ENCODE measurements around the gene EXOC2.
"Not testable (repeated sequence)": the region's sequence is repeated elsewhere in the genome, so short reads cannot be mapped to it uniquely, and the experiment has no call there.

EXOC2 gene

DNA sequence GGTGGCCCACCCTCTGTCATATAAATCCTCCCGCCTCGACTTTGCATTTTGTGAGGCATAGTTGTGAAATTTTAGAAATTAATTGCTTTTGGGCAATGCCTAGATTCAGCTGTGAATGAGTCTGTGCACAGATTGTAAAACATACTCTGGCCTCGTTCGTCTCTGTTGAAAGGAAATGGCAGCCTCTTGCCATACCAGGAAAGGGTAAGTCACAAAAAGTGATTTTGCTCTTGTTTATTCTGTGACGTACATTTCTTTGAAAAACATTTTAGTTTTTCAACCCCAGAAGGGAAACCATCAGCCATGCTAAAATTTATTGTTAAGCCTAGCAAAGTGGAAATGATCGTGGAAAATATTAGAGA is 15.3 kb upstream of the EXOC2 start:
- DNase-seq, result no peak

DNA sequence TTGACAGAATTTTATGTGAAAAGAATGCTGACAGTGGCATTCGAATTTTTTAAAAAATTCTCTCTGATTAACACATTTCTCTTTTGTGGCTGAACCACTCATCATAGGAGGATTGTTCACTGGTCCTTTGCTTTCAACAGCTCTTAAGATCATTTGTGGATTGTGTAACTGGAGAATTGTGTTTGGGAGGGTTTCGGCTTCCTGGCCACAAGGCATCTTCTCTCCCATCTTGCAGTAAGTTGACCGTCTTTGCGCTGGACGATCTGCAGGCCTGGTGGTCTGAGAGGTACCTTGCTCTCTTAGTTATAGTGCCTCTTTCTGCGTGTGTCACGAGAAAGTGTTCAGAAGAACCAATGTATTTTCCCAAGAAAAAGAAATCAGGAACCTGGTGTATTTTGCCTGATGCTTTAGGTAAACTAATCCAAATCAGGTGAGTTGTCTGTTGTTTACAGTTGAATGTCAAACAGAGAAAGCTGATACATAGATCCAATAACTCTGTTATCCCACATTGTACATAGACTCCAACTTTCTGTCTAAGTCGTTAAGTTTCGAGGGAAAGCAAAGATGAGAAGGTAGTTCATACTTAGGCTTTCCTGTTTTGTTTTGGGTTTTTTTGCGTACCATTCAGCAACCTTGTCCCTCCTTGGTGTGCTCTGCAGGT is 14.8 kb upstream of the EXOC2 start:
- DNase-seq, result no peak

DNA sequence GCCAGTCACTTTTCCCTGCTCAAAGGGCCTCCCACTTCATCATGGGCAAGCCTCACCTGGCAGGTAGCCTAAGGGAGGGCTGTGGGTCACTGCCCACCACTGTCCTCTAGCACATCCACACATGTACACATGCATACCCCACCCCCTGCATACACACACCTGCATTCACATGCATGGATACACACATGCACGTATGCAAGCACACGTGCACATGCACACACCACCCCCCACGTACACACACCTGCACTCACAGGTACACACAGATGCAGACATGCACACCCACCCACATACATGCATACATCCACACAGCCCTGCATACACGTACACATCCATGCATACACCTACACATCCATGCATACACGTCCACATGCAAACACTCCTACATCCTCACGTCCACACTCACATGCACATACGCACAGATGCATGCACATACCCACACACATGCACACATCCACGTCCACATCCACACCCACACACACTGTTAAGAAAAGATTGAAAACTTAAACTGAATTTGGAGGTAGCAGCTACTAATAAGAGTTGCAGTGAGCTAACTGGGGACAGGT is 14.0 kb upstream of the EXOC2 start:
- no peak for DNase-seq

DNA sequence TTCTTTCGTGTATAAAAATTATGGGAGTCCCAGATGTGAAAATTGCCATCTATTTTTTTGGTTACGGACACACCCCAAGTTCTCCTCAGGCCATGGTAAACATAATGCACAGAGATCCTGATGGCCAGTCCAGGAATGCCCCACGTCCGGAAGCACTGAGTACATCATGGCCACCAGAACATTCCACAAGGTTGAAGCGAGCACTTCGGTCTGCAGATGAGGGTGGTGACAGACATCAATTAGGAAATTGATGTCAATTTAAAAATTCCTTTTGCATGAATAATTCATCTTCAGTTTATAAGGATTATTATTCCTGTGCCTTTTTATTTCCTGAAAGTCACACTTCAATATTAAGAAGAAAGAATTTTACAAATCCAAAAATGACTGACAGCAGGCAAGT is 13.2 kb upstream of the EXOC2 start:
- DNase-seq, result no peak

DNA sequence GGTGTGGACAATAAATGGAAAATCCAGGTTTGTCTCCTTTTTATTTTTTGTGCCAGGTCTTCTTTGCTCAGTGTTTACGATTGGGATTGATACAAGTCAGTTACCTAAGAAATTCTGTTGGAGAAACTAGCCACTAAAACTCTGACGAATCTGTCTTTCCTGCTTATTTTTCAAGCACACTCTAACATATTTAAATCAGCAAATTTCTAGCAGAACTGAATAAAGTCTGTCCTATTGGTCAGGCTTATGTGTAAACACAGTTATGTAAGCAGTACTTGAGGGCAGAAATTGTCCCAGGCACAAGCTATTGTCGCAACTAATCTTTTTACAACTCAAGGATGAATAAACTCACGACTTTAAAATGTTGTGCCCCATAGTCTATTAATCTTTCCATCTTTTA is 12.1 kb upstream of the EXOC2 start:
- no peak for DNase-seq

DNA sequence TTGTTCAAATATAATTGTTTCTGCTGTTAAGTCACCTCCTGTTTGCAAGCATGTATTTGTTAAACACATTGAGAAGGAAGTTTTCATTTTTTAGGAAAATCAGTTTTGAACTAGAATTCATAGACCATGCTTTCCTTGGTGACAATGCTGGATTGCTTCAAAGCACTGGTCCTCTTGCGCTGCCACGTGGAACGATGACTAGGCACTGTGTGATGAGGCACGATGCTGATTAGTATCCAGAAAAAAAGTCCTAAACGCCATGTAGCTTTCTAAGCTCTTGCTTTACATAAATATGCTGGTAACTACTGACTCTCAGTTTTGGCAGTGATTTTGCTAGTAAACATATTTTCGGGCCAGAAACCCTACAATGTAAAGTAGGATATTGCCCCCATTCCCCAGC is 11.1 kb upstream of the EXOC2 start:
- DNase-seq, result no peak

DNA sequence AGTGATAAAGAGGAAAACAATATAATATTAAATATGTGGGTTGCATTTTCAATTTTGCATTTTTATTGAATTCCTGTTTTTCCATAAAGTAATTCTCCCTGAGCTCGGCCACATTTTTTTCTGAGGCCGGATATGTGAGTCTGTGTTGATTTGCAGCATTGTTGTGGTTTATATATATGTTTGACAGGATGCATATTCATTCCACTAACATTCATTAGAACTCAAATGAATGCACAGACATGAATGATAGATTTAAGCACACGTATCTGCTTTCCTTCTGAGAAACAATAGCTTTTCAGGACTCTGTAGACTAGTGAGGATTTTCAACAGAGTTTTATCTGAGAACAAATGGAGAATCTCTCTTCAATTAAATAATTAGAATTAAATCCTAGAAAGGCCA is 10.6 kb upstream of the EXOC2 start:
- DNase-seq, result no peak

DNA sequence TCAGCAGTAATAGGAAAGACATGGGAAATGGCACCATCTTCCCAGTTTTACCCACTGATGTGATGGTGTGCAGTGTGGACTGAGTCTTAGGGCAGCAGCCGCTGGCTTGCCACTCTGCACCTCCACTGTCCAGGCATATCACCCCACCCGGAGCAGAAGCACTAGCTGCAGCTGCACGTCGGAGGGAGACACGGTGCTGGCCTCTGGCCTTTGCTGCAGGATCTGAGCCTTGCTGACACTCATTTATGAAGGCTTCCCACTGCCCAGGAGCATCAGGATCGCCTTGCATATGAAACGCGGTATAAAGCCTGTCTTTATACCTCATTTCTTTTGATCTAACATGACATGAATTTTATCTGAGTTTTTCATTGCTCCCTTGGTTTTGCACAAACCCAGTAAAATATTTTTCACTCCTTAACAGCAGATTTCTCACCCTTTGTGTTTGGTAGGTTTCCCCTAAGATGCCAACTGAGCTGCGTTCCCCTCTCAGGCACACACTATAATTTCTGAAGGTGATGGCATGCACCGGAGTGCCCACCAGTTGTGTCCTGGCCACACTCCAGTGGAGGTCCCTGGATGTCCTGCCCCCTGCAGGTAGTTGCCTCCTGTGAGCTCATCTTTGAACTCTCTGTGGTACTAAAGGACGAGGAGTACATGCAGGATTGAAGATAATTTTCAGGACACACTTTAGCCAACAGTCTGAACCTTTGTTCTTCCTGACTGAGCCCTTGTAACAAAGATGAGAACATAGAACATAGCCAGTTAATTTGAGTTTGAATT is 9.0 kb upstream of the EXOC2 start:
- no peak for DNase-seq

DNA sequence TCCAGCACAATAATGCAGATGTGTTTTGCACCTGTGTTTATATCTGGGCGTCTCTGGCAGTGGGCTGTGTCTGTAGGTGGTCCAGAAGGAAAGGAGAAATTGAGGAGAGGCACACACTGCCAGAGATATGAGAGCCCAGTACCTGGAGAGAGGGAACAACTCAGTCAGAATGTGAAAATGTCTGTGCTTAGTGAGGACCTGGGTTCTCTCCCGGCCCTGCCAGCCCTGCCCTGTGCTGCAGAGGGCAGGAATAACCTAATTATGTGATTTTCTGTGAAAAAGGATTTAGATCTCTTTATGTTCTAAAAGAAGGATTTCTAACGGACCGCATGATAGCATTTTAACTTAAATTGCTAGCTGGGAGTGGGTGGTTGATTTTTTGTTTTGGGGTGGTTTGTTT is 8.3 kb upstream of the EXOC2 start:
- DNase-seq, result no peak

DNA sequence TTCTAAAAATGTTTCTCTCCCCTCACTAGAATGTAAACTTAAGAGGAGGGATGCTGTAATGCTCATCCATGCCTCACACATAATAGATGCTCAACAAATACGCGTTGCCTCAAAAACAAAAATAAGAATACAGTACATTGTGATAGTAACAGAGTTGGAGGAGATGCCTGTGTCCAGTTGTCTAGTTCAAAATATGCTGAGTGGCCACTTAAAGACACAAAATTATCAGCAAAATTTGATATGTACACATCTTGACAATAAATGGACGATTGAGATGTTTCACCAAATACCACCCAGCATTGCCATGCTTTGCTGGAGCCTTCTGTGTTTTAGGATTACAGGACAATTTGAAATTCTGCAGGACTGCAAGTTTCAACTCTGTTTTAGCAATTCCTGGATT is 7.6 kb upstream of the EXOC2 start:
- no peak for DNase-seq

DNA sequence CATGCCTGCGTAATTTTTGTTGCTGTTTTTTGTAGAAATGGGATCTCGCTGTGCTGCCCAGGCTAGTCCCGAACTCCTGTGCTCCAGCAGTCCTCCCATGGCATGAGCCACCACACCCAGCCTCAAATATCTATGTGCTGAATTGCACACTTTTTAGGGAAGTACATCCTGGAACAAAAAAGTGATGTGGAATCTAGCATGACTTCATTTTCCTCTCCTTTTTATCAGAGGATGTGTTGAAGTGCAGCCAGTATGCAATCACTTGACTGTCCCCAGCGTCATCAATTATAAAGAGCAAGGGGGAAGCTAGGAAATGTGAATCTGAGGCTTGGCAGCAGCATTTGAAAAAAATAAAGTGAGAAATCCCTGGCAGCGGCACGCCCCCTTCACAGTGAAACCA is 6.4 kb upstream of the EXOC2 start:
- DNase-seq, result no peak

DNA sequence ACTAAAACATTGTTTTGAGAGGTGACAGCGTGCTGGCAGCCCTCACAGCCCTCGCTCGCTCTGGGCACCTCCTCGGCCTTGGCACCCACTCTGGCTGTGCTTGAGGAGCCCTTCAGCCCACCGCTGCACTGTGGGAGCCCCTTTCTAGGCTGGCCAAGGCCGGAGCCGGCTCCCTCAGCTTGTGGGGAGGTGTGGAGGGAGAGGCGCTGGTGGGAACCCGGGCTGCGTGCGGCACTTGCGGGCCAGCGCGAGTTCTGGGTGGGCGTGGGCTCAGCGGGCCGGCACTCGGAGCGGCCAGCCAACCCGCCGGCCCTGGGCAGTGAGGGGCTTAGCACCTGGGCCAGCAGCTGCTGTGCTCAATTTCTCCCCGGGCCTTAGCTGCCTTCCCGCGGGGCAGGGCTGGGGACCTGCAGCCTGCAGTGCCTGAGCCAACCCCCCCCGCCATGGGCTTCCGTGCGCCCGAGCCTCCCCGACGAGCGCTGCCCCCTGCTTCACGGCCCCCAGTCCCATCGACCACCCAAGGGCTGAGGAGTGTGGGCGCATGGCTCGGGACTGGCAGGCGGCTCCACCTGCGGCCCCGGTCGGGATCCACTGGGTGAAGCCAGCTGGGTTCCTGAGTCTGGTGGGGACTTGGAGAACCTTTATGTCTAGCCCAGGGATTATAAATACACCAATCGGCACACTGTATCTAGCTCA is 1.6 kb upstream of the EXOC2 start:
- not testable (repeated sequence) for DNase-seq

DNA sequence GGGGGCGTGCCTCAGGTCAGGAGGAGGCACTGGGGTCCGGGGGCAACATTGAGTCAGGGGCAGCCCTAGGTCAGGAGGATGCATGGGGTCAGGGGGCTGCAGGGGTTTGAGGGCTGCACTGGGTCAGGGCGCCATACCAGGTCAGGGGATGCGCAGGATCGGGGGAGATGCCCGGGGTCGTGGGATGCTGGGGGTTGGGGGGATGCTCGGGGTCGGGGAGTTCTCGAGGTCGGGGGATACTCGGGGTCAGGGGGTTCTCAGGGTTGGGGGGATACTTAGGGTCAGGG is 727 bp upstream of the EXOC2 start:
- no peak for DNase-seq

DNA sequence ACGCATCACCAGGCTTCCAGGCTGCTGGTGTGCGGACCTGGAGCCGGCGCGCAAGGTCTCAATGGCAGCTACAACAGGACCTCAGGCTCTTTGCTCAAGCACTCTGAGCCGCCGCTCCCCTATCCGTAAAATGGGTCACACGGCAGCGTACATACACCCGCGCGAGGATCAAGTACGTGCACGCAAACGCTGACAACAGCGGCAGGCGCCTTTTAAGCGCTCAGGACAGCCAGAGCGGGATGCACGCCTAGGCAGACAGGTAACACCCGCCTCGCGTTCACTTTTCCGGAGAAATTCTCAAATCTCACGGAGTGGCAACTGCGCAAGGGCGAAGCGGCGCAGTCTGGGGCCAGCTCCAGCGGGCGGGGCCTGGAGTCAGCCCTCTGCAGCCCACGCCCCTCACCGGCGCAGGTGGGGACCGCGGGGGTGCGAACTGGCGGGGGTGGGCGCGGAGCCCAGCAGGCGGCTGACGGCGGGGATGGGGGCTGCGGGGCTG is 535 bp downstream of the EXOC2 start:
- DNase-seq, result peak; percentile 25

DNA sequence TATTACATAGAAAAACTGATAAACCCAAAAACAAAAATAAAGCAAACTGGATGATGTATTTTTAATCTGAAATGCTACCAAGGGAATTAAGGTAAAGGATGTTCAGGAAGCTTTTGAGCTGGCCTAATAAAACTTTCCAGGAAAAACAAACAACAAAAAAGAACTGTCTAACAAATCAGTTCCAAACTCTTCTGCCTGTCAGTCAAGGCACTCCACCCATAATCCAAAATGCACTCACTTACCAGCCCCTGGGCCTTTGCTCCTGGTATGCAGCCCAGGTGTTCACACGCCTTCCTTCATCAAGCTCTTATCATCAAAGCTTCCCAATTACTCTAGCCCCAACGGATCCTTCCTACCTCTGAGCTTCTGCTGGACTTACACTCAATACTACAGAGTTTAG is 3.7 kb downstream of the EXOC2 start:
- DNase-seq, result no peak

DNA sequence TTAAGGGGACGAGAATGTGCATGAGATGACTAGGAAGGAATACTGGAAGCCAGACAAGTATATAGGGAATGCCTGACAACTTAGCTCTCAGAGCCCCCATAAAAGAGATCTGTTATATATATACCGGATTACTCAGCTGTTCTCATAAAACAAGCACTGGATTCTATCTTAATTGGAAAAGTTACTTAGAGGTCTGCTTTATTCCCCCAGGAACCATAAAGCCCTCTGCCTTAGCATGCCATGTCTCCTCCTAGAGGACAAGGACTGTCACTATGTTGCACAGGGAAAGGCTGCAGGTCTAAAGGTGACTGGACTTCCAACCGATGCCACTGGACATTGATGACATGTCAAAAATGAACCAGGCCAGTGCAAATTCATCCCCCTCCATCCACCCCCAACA is 6.4 kb downstream of the EXOC2 start:
- no peak for DNase-seq

DNA sequence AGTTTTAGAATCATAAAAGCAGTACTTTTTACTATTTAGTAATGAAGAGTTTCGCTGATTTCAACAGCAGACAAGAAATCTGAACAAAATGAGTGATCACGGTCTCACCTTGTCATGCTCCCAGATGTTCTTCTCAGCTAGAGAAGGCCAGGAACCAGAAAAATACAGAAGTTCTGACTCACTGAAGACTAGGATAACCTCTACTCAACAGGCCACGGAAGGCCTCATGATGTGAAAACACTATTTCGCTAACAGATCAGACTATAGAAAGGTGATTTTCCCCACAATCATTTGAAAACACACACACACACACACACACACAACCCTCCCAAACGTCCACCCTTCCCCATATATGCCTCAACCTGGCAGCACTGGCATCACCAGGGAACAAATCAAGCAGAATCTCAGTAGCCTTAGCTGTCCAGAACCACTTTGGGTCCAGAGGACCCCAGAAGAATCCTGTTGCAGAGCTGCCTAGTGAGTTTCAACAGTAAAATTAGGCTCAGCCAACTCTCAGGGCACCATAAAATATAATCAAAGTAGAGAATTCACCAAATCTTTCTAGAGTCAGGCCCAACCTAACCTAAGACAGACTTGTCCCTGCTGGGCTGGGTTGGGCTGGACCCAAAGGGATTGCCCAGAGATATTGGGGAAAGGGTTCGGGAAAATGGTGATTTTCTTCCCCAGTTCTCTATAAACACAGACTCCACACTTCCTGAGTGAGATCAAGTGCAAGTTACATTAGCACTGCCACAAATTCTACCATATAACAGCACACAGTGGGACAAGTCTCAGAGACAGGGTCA is 7.9 kb downstream of the EXOC2 start:
- DNase-seq, result no peak

DNA sequence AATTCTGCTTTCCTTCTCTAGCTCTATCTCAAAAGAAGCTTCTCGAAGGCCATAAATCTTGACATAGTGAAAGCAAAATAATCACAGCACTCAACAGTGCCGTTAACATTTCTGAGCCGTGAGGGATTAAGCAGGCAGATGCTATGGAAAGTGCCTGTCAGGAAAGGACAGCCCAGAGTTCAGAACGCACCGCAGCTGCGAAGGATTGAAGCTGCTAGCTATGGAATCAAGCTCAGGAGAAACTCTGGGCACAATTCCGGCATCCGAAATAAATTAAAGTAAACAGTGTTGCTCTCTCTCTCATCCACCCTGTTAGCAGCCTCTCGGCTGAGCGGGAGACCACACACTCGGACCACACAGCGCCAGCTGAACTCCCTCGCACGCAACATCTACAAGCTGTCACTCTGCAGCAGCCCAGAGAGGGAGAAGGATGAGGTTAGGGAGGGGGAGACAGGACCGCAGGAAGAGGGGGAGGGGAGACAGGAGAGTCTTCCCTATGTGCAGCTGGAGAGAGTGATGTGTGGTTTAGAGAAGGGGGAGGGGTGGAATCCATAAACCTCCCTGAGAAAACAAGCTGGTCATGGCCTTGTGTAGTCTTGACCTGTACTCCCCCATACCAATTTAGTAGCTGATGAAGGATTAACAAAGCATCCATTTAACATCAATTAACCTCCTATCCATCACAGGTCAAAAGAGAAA is 9.0 kb downstream of the EXOC2 start:
- DNase-seq, result peak; percentile 59

DNA sequence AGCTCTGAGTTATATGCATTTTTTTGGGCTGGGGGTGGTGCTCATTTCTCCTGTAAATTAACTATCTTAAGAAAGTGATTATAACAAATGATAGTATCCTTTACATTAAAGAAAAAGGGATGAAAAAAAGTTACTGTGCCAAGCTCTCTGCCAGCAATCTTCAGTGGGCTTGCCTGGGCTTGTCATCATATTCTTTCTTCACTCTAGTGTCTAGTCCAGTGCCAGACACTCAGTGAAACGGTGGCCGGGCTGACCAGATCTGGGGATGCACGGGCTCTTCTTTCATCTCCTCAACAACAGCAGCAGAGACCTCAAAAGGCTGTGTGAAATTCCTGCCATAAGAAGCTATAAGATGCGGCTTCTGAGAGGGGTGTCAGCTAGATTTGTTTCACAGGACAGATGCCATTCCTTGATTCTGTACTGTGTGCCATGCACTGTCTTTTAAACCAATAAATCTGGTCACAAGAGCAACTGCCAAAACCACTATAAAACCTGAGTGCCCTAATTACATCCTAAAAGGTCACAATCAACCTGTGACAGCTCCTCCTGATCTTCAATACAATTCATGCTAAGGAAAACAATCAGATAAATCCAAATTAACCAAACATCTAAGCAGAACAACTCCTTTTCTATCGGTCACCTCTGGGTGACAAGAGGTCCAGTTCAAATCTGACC is 12.1 kb downstream of the EXOC2 start:
- no peak for DNase-seq

DNA sequence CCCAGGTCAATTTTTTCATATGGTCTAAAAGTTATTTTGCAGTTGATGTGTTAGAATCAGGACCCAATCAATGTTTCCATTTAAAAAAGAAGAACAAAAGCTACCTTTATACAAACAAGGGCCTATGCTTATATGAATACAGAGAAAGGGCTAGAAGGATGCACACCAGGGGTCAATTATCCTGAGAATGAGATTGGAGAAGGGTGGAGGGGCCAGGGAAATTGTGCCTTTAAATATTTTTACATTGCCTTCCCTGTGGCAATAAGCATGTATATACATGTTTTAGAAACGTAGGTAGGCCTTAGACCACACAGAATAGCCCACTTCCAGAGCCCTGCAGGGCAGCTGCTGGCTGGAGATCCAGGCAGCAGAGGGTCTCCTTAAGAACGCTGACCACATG is 12.7 kb downstream of the EXOC2 start:
- DNase-seq, result no peak

DNA sequence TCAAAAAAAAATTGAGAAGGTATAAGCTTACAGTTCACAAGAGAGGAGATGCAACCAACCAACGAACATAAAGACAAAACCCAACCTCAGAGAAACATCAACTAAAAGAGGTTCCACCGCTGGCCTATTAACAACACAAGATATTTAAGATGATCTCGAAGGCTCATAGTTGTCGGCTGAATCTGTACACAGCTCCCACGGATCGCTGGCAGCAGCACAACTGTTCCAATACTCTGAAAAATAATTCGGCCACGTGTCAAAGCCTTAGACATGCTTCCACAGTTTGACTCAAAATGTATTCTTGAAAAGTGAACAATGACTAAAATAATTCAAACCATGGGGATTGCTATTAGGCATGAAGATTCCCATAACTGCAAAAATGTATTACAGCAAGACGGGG is 13.7 kb downstream of the EXOC2 start:
- no peak for DNase-seq

DNA sequence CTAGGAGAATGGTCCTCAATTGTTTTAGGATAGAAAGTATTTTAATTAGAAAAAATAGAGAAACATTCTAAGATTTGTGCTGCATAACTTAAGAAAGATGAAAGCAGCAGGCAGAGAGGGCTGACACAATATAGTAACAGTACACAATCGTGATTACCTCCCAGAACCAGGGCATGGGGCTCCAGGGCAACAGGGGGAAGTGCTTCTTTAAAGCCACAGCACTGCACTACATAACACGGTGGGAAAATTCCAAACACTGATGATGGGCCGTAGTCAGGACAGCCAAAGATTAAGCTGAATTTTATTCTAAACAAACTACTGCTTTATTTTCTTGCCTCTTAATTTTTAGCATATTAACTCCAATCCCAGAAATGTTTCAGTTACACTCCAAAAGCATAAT is 14.4 kb downstream of the EXOC2 start:
- DNase-seq, result no peak

Measured in GDM1 (cell line).